Small intestine (tissue), 7 donors: ENCODE results near the gene ZNF750. TPM values are rescaled to one million over a fixed set of nuclear protein-coding genes. Genes with fewer than 3 reads are reported as not detected.

Source experiments
- DNase-seq, 2 donors: peaks; one replicate each; pipeline versions ENCODE4 v3.0.0 to v3.0.0-alpha.2; 2013
- FAIRE-seq: peaks from 2 replicates; lab custom pipeline; 2012; peaks lifted over from hg19 to GRCh38; lab: Jason Lieb, UNC
- H3K27ac ChIP-seq, 3 donors: one replicate each; pipeline ENCODE4 v1.5.1; 2013; ENCODE audit warnings: low read length in 2 of 3, mild to moderate bottlenecking in 2 of 3, control low read depth in 1 of 3, inconsistent platforms in 1 of 3, low read depth in 1 of 3, moderate library complexity in 1 of 3
- H3K27me3 ChIP-seq, 3 donors: one replicate each; pipeline ENCODE4 v1.6.1; 2013; ENCODE audit warnings: low read length in 3 of 3, inconsistent platforms in 1 of 3; ENCODE audit not compliant: control insufficient read depth in 3 of 3, insufficient read depth in 3 of 3
- H3K36me3 ChIP-seq, 3 donors: one replicate each; pipeline ENCODE4 v1.6.1; 2013; ENCODE audit warnings: low read length in 3 of 3, inconsistent platforms in 1 of 3, low read depth in 1 of 3, mild to moderate bottlenecking in 1 of 3, moderate library complexity in 1 of 3; ENCODE audit not compliant: control insufficient read depth in 3 of 3, insufficient read depth in 2 of 3
- H3K4me1 ChIP-seq, 3 donors: one replicate each; pipeline ENCODE4 v1.6.1; 2013; ENCODE audit warnings: low read length in 2 of 3, inconsistent platforms in 1 of 3, low read depth in 1 of 3, mild to moderate bottlenecking in 1 of 3, moderate library complexity in 1 of 3; ENCODE audit not compliant: control insufficient read depth in 3 of 3, insufficient read depth in 2 of 3
- H3K4me3 ChIP-seq, 3 donors: one replicate each; pipeline ENCODE4 v1.5.1; 2013; ENCODE audit warnings: low read length in 3 of 3, control low read depth in 1 of 3, inconsistent platforms in 1 of 3, low read depth in 1 of 3, mild to moderate bottlenecking in 1 of 3, moderate library complexity in 1 of 3
- H3K9me3 ChIP-seq, 2 donors: one replicate each; pipeline ENCODE4 v1.6.1; 2013; ENCODE audit warnings: low read depth in 1 of 2, low read length in 1 of 2; ENCODE audit not compliant: control insufficient read depth in 2 of 2, insufficient read depth in 1 of 2
- WGBS, 3 donors: extraction: QIAGEN DNeasy Blood & Tissue Kit; methylation state at CpG; one replicate each; pipeline ENCODE4 v1.1.7; 2013; 5-methylcytosine and 5-hydroxymethylcytosine counted together
- polyA plus RNA-seq, 4 donors: library from polyadenylated mRNA; stranded (reverse) in 3 of 4; unstranded in 1 of 4; fragments of 200-250 nt in 3 of 4; fragments of 120-200 nt in 1 of 4; gene quantifications; one replicate each; pipeline versions ENCODE4 v1.2.1 to v1.2.3, GENCODE V29; 2013
- donor health status: healthy with polysubstance abuse.
- donor health status: control.
- donor health status: control.
- donor health status: Bipolar disorder and iron deficiency.
- donor health status: healthy.

The ZNF750 gene
- polyA plus RNA-seq, 4 donors, result 0.04 to 0.27 (median 0.10) TPM; not detected in 1

DNA sequence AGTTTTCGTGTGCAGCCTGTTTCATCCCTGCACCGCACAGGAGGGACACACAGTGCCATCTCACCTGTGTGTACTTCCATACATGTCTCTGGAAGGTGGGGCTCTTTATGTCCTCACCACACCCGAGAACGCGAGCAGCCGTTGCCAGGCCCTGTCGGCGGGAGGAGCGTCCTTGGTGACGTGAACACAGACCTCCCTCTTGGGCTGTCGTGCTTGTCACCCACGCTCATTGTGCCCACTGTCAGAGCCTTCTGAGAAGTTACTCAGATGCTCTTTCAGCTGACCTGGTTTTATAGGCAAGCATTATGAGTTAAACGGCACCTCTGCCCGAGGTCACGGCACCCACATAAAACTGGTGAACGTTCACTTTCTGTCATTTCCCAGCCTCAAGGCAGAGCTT is 40.2 kb downstream of the ZNF750 start:
- Histone ChIP-seq H3K9me3 (peaks cover 0 to 2% of the 10 kb centered on the region in 2 donors), H3K27me3 (no peaks in the 10 kb centered on the region), H3K27ac (no peak overlapping the region), H3K4me1 (no peaks in the 10 kb centered on the region), H3K4me3 (no peak overlapping the region), H3K36me3 (peaks cover 0 to 66% (median 4%) of the 10 kb centered on the region in 3 donors)
- WGBS, 3 donors, result 91 to 94% (median 92%) methylated on average over 16 of the region's 16 CpGs
- no peak for DNase-seq
- FAIRE-seq, result no peak

DNA sequence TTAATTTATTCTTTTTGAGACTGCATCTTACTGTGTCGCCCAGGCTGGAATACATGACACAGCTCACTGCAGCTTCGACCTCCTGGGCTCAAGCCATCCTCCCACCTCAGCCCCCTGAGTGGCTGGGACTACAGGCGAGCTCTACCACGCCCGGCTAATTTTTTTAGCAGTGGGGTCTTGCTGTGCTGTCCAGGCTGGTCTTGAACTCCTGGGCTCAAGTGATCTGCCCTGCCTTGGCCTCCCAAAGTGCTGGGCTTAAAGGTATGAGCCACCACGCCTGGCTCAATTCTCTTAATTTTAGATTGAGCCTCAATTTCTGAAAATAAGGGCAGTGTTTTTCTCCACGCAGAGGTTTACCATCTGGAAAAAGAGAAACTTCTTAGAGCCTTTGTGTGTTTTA is 41.1 kb downstream of the ZNF750 start:
- WGBS, 3 donors, result 93 to 98% (median 97%) methylated on average over 7 of the region's 7 CpGs
- Histone ChIP-seq H3K9me3 (peaks cover 0 to 2% of the 10 kb centered on the region in 2 donors), H3K27ac (no peak overlapping the region), H3K4me1 (no peaks in the 10 kb centered on the region), H3K4me3 (no peak overlapping the region), H3K27me3 (no peaks in the 10 kb centered on the region), H3K36me3 (peaks cover 0 to 67% (median 4%) of the 10 kb centered on the region in 3 donors)
- no peak for FAIRE-seq
- DNase-seq, result no peak

DNA sequence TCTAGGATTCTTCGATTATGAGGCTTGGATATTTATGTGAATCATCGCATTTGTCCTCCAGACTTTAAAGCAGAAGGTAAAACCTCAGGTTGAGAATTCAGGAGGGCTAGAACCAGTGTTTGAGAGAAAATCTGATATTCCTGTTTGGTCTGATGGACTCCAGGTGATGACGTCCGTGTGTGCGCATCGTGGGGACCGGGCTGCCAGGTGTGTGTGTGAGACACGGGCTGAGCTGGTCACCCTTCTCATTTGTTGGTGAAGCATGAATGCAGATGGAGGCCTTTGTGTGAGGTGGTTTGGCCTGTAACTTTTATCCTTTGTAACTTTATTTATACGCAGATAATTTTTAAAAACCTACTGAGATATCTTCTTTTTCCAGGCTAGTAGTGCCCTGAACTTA is 42.8 kb downstream of the ZNF750 start:
- no peak overlapping the region for H3K27ac ChIP-seq
- no peak overlapping the region for H3K4me3 ChIP-seq
- H3K9me3 ChIP-seq, result no peaks in the 10 kb centered on the region
- DNase-seq, result no peak
- 94 to 96% (median 96%) methylated on average over 9 of the region's 9 CpGs for WGBS, 3 donors
- no peaks in the 10 kb centered on the region for H3K4me1 ChIP-seq
- no peak for FAIRE-seq
- H3K27me3 ChIP-seq, result no peaks in the 10 kb centered on the region
- peaks cover 0 to 67% (median 4%) of the 10 kb centered on the region in 3 donors for H3K36me3 ChIP-seq

DNA sequence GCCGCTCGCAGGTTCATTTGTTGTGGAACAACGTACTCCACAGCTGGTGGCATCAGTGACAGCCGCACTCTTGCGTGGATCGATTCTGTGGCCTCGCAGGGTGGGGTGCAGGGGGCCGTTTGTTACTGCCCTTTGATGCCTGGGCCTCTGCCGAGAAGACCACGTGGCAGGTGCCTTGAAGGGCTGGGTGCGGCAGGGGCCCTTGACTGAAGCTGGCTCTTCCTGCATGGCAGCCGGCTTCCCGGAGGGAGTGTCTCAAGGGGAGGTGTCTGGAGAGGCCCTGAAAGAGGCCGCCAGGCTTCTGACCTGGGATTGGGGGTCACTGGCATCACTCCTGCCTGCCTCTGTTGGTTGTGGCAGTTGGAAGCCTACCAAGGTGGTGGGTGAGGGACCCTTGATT is 44.2 kb downstream of the ZNF750 start:
- H3K4me3 ChIP-seq, result no peak overlapping the region
- WGBS, 3 donors, result 59 to 80% (median 65%) methylated on average over 14 of the region's 14 CpGs
- H3K27me3 ChIP-seq, result no peaks in the 10 kb centered on the region
- no peaks in the 10 kb centered on the region for H3K4me1 ChIP-seq
- H3K27ac ChIP-seq, result peak overlapping the region in 1 of 3 donors; percentile 56
- DNase-seq, result peak in 1 of 2 donors; percentile 47
- H3K36me3 ChIP-seq, result peaks cover 0 to 62% (median 2%) of the 10 kb centered on the region in 3 donors
- no peaks in the 10 kb centered on the region for H3K9me3 ChIP-seq
- FAIRE-seq, result no peak

DNA sequence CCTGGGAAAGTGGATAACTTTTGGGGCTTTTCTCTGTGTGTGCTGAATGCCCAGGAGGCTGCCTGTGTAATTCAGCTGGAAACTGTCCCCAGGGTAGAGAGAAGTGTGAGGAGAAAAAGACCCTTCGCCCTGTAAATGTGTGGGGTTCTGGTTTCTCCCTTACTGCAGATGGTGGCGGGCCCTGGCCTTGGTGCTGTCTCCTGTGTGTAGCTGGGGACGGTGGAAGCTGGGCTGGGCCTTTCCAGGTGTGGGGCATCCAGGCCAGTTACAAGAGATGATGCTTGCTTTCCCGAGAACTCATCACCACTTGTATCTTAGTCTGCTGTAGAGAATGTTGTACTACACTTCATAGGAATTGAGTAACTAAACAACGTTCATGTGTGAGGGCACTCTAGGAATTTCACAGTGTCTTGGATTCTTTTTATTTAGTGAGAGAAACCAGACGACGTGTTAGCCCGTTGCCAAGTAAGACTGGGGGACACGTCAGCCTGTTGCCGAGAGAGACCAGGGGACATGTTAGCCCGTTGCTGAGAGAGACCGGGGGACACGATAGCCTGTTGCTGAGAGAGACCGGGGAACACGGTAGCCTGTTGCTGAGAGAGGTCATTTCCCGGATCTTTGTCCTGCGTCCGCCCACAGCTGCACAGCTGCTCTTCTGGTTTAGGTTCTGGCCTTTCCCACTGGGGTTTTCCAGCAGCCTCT is 44.9 kb downstream of the ZNF750 start:
- DNase-seq, result peak in 1 of 2 donors; percentile 24
- H3K36me3 ChIP-seq, result peaks cover 0 to 61% (median 0%) of the 10 kb centered on the region in 3 donors

DNA sequence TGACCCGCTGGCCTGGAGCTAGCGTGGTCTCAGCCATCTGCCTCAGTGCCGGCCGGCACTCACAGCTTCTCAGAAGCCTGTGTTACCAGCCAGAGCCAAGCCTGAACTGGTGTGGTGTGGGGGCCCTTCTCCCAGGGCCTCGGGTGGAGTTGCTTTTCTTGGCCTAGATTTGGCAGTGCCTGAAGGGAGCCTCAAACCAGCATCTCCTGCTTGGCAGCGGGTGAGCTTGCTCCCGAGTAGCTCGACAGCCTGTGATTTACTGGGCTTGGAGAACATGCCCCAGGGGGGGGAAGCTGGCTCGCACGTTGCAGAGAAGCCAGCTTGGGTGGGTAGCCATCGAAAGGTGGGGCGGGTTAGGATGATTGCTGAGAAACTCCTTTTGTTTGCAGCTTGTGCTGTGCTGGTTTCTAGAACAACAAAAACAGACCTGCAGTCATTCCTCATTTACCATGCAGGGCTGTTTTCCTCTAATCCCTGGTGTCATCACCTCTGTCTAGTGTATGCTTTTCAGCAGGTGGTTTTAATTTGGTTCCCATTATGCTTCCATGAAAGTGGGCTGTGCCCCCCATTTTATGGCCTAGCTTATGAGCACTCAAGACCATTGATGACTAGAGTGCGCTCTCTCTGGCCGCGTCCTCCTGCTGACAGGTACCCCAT is 45.7 kb downstream of the ZNF750 start:
- Histone ChIP-seq H3K27me3 (no peaks in the 10 kb centered on the region), H3K9me3 (no peaks in the 10 kb centered on the region), H3K36me3 (peaks cover 0 to 63% (median 0%) of the 10 kb centered on the region in 3 donors), H3K27ac (peak overlapping the region in 1 of 3 donors; percentile 56), H3K4me1 (no peaks in the 10 kb centered on the region), H3K4me3 (no peak overlapping the region)
- WGBS, 3 donors, result 80 to 93% (median 90%) methylated on average over 15 of the region's 15 CpGs
- no peak for DNase-seq
- no peak for FAIRE-seq

More for the DNA sequence above, 44.9 kb downstream of the ZNF750 start:
- no peak overlapping the region for H3K4me3 ChIP-seq
- no peak for FAIRE-seq
- no peaks in the 10 kb centered on the region for H3K4me1 ChIP-seq
- H3K27me3 ChIP-seq, result no peaks in the 10 kb centered on the region
- H3K9me3 ChIP-seq, result no peaks in the 10 kb centered on the region
- H3K27ac ChIP-seq, result peak overlapping the region in 2 of 3 donors; percentile 17 to 56
- 80 to 94% (median 88%) methylated on average over 18 of the region's 18 CpGs for WGBS, 3 donors

DNA sequence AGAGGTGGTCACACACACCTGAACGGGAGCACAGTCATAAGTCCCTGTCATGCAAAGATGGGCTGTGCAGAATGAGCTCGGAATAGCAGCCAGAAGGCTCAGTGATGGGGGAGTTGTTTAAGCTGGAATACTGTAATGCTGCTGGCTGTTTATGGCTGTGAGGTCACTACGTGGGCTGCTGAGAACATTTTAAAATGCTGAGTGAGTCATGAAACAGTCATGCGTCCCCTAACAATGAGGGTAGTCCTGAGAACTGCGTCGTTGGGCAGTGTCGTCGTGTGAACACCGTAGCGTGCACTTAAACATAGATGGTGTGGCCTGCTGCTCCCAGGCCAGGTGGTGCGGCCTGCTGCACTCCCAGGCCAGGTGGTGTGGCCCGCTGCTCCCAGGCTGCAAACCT is 48.3 kb downstream of the ZNF750 start:
- Histone ChIP-seq H3K36me3 (peaks cover 0 to 68% (median 0%) of the 10 kb centered on the region in 3 donors), H3K9me3 (no peaks in the 10 kb centered on the region), H3K27ac (no peak overlapping the region), H3K4me1 (no peaks in the 10 kb centered on the region), H3K4me3 (no peak overlapping the region), H3K27me3 (no peaks in the 10 kb centered on the region)
- DNase-seq (no peak), FAIRE-seq (no peak)
- 90 to 94% (median 91%) methylated on average over 12 of the region's 12 CpGs for WGBS, 3 donors

DNA sequence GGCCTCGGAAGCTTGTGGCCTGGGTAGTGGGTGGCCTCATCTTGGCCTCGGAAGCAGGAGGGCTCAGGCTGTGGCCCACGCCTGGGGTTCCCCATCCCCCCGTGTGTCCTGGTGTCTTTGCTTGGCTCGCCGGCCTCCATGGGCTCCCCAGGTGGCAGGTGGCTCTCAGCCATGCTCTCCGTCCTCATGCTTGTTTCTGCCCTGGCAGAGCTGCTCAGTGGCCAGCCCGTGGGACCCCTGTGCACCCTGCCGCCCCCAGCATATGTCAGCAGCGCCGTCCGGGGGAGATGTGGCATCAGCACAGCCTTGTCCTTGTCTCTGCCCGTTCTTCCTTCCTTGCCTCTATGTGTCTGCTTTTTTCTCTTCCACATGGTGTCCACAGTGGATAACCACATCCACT is 49.4 kb downstream of the ZNF750 start:
- Histone ChIP-seq H3K4me1 (no peaks in the 10 kb centered on the region), H3K27ac (no peak overlapping the region), H3K9me3 (no peaks in the 10 kb centered on the region), H3K36me3 (peaks cover 0 to 69% (median 0%) of the 10 kb centered on the region in 3 donors), H3K4me3 (no peak overlapping the region), H3K27me3 (no peaks in the 10 kb centered on the region)
- DNase-seq (no peak), FAIRE-seq (no peak)
- WGBS, 3 donors, result 96 to 97% (median 96%) methylated on average over 13 of the region's 13 CpGs
